IPS-18c (cell line): ENCODE results near the gene MUSK.

Experiments used
- H3K4me3 ChIP-seq: 2 replicates; pipeline ENCODE4 v1.7.0; 2013; ENCODE audit warnings: low read depth, mild to moderate bottlenecking, low read length, moderate library complexity; ENCODE audit not compliant: insufficient read depth
- H3K9me3 ChIP-seq: one replicate; pipeline ENCODE4 v1.6.1; 2013; ENCODE audit warnings: mild to moderate bottlenecking, low read length, moderate library complexity; ENCODE audit not compliant: control insufficient read depth, insufficient read depth

Gene MUSK

DNA sequence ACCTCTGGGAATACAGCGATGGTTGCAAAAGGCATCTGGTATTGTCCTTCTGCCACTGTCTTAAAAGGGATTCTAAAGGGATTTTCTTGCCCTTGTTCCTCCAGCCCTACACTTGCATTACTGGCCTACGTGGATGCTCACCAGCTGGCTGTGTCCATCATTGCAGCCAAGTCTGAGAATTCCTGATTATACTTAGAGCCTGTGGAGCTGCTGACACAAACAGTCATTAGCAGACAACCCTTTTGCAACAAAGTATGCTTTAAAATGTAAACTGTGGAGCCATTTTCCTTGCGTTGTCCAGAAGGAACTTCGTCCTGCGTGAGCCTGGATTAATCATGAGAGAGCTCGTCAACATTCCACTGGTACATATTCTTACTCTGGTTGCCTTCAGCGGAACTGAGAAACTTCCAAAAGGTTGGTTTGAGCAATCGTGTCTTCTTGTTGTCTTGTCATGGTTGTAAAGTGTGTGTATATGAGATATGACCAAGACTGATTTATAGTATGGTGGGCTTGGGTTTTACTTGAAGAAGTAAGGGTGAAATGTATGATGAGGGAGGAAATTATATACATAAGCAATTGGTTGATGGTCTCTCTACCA, at the start of gene MUSK:
Gene MUSK, plus strand, starts transcription at position 222 of the 598 bp plus-strand sequence. Its CDS starts 114 bp downstream, at position 336.
- no peak within 1 kb of the TSS for H3K4me3 ChIP-seq
- no peaks in the 10 kb centered on the region for H3K9me3 ChIP-seq

DNA sequence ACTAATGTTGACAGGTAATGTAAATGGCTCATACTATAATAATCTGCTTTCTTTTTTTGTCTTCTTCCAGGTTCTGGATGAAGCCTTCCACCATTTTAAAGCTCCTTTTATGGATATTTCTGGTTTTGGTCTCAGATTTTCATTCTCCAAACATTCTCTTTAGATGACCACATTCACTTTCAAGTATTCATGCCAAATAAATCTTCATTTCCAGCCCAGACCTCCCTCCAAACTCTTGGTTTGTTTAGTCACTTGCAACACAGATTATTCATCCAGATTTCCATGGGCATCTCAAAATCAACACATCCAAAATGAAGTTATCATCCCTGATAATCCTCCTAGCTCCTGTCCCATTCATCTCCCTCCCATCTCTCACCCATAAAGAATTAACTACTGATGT, 48.8 kb upstream of the MUSK start:
- no peak overlapping the region for H3K4me3 ChIP-seq
- H3K9me3 ChIP-seq, result no peaks in the 10 kb centered on the region

DNA sequence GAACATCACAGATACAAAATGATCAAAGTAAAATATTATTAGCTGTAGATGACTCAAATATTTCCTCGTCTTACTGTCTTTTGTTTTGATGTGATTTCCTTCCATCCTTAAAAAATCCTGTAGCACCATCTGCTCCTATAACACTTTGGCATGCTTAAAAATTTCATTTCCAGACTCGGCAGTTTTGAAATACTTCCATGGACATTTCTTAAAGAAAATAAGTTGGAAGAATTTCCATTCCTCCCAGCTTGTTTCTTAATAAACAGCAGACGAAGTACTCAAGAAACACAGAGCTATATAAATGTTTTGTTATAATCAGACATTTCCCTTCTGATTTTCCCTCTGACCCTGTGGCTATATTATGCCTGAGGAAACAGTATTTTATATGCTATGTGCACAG, 47.9 kb upstream of the MUSK start:
- no peaks in the 10 kb centered on the region for H3K9me3 ChIP-seq
- no peak overlapping the region for H3K4me3 ChIP-seq

DNA sequence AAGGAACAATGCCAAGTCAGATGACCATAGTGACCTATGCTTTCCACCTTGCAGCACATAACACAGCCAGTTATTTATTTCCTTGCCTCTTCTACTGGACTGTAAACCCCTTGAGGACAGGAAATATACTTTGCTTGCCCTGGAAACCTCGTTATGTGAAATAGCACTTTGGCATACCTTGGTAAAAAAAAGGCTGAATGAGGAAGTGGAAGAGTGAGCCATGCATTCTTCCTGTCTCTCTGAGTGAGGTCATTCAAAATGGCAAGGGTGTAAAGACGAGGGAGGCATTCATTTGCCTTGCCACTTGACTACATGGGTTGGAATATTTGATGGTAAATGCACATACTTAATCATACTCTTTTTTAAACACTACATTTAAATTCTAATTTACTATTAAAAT, 46.2 kb upstream of the MUSK start:
- no peak overlapping the region for H3K4me3 ChIP-seq
- H3K9me3 ChIP-seq, result no peaks in the 10 kb centered on the region

DNA sequence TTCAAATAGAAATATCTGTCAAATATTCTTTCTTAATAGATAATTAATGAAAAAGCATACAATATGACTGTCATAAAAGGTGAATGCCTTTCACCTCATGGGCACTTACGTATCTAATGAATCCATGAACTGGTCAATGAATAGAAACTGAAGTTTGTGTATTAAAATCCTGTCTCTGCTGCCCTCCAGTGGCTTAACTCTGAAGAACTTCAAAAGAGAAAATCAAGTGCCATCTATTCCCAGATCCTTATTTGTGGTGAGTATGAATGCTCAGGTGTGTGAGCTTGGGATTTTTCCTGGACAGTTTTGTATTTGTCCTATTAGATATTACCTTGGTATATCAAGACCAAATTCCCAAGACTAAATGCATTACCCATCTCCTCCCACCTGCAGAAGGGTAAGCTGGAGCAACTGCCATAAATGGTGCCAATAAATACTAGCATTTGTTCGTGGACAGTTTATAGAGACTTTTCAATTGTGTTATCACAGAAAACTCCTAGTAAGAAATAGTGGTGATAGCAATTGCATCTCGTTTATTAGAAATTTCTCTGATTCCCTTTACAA, 45.0 kb upstream of the MUSK start:
- Histone ChIP-seq H3K4me3 (no peak overlapping the region), H3K9me3 (no peaks in the 10 kb centered on the region)

DNA sequence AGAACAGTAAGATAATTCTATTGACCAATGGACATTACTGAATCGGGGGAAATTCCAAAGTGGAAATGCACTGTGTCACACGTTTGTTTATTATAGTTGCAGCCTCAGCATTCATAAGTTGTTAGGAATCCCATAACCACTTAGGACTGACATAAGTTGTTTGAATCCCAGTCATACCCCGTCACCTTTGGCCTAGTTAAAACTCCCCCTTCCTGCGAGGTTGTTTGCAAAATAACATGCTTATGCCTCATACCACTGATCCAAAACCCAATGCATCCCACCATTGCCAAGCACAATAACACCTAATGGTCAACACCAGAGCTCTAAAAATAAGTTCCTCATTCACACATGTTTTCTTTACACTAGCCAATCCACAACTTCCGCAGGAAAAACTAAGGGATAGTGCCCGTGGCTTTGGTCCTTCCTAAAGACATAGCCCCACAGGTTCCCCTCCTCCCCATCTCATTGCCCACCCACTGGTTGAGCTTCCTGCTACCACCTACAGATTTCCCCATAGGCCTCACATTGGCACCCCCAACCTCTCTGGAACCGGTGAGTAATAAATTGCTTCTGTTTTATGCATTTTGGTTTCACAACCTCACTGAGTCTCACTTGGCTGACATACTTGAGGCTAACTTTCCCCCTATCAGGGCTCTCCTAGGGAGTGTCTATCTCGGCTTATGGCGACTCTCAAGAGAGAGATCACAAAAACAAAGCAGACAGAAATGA, 42.3 kb upstream of the MUSK start:
- no peak overlapping the region for H3K4me3 ChIP-seq
- no peaks in the 10 kb centered on the region for H3K9me3 ChIP-seq

DNA sequence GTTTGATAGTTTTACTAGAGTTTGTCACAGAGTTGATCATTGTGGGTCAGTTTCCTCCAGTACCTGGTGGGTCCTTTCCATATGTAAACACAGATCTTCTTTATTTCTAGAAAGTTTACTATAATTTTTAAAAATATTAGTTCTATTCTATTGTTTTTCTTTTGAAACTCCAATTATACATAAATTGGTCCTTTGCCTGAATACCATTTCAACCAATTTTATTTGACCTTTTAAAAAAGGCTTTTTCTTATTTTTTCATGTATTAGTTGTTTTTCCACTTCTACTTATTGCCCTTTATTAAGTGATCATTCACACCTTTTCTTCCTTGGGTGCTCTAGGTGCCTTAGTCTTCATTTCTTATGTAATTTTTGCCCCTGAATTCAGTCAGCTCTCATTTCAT, 33.0 kb upstream of the MUSK start:
- Histone ChIP-seq H3K9me3 (no peaks in the 10 kb centered on the region), H3K4me3 (no peak overlapping the region)

DNA sequence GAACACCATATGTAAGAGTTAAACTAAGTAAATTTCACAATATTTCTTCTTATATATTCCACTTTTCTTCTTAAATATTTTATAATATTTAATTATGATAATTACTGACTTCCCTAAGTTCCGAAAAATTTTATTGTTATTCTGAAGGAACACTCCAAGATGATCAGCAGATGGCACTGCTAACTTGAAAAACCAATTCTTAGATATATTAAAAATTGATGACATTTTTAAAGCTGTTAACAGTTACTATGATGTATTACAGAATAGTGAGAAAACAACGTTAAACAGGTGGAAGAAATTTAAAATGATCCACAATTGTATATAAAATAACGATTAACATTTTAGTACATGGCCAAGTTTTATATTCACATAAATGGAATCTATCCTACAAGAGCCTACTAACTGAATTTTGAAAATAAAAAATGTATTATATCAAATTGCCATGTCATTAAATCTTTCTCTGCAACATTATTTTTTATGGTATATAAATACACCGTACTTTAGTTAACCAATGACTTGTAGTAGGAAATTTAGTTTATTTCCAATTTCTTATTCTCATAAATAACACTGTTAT, 30.1 kb upstream of the MUSK start:
- Histone ChIP-seq H3K9me3 (no peaks in the 10 kb centered on the region), H3K4me3 (no peak overlapping the region)

DNA sequence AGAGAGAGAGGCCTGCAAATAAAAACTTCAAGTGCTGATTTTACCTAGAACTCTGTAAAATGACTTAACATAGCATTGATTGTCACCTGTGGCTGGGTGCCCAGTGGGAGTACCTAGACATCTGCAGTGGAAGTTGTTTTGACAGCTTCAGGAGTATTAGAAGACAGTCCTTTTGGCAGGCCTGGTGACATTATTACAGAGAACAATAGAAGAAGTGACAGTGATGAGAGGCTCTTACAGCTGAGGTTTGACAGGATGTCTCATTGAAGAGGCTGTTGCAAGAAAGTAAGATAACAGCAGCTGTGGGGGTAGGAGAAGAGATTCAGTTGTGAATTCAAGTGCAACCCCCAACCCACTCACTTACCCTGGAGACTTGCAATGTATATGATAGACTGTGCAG, 27.9 kb upstream of the MUSK start:
- H3K4me3 ChIP-seq, result no peak overlapping the region
- no peaks in the 10 kb centered on the region for H3K9me3 ChIP-seq

DNA sequence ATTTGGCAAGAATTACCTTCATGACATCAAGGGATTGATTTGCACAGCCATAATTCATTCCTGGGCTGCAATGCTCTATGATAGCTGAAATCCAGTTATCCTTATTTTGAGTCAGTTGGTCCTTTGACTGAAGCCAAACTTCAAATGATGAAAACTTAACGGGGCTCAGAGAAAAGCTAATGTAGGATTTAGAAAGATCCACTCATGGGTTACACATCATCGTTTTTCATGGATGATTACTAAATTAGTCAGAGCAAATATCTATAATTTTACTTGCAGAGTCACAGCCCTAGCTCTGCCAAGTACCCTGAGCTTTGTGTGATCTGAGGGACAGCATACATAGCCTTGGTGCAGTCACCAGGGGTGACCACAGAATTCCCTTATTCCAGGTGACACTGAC, 27.3 kb upstream of the MUSK start:
- no peaks in the 10 kb centered on the region for H3K9me3 ChIP-seq
- H3K4me3 ChIP-seq, result no peak overlapping the region

DNA sequence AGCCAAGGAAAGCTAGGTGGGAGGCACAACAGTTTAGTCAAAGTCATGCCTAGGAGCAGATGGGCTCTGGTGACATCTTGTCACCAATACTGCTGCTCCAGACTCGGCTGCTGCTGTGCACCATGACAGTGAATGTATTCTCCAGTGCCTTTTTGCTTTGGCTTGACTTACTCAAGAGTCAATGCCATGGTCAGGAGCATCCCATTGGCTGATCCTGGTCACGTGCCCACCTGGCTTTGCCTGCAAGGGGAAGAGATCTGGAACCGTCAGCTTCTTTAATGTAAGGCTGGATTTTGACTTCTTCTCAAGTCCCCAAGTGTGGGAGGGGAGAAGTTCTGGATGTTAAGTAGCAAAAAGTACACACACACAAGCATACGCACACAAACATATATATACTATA, 19.9 kb upstream of the MUSK start:
- Histone ChIP-seq H3K9me3 (no peaks in the 10 kb centered on the region), H3K4me3 (no peak overlapping the region)

DNA sequence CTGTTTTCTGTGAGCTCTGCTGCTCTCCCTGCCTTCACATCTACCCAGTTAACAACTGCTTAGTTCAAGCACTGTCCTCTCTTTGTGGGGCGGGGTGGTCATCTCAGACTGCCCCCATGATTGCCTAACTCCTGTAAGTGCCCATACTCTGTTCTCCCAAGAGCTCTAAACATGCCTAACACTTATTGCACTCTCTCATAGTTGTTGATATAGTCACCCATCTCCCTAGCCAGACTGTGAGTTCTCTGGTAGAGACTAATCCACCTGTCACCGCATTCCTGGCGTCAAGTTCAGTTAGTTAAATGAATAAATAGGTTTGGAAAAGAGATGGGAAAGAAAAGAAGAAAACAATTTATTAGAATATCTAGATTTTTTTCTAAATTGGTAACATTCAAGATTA, 18.3 kb upstream of the MUSK start:
- no peak overlapping the region for H3K4me3 ChIP-seq
- no peaks in the 10 kb centered on the region for H3K9me3 ChIP-seq

DNA sequence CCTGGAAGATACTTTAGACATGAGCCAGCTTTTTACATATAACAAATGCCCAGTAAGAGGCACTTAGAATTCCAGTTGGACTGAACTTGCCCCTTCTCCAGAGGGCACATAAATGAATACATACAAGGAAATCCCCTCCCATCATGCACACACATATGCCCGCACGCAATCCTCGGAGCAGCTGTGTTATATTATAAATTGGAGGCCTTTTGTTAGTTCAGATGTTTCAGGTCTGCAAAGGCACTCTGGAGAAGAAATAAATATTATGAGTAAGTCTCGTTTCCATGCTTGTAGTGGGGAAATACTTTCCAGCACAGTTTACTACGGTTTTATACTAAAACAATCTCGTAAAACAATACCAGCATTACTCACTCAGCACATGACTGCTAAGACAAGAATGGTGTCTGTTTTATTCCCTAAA, 17.6 kb upstream of the MUSK start:
- Histone ChIP-seq H3K4me3 (no peak overlapping the region), H3K9me3 (no peaks in the 10 kb centered on the region)

DNA sequence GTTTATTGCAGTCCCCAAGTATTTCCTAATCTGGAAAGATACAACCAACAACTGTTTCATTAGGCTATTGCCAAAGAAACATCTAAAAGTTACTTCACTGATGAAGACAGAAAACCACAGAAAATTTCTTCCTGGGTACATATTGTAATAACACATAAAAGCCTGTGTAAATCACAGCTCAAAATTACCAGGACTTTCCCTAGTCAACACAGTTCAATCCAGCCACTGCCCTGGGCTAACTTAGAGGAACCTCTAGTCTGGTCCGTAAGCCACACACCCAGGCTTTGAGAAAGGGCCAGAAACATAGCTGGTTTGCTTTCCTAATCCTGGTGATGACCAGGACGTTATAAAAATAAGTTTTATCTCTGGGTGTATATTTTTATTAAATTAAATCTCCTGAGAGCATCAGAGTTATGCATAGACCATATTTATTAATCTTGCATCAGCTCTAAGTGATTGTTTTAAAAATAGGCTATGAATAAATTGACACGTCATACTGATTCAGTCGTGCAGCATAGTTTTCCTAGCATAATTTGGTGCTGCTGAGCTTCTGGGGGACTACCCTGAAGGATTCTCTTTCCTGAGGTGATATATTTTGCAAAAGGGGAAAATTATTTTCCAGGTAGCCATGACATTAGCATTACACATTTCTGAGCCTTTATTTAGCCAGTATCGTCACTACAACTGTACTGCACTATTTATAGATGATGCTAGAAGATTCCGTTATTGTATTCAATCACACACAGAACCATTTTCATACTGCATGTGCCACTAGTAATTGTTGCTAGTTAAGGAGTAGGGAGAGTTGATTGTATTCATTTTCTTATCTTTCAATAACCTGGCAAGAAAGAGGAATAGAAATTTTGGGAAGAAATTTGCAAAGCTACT, 12.6 kb upstream of the MUSK start:
- no peaks in the 10 kb centered on the region for H3K9me3 ChIP-seq

DNA sequence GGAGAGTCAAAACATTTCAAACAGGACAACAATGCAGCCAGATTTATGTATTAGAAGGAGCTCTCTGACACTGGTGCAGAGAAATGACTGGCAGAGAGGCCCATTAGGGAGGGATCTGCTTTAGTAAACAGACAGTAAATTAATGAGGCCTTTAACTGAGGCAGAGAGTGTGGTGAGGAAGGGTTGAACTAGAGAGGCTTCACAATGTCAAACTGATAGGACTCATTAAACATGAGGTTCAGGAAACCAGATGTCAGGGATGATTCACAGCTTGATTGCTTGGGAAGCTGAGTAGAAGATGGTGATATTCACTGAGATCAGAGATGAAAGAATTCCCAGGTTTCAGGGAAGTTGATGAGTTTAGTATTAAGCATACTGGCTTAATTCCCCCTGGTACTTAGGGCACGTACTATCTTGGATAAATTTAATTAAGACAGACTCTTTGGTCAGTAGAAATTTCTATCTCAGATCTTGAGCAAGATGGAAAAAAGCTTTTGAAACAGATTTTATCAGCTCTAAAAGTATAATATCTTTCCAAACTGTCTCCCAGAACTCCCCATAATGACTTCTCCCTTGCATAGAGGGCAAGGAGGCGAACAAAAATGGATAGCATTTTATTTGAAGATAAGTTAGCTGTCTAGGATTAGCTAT, 8.6 kb upstream of the MUSK start:
- Histone ChIP-seq H3K9me3 (no peaks in the 10 kb centered on the region), H3K4me3 (no peak overlapping the region)

More for the DNA sequence above, 12.6 kb upstream of the MUSK start:
- no peak overlapping the region for H3K4me3 ChIP-seq

DNA sequence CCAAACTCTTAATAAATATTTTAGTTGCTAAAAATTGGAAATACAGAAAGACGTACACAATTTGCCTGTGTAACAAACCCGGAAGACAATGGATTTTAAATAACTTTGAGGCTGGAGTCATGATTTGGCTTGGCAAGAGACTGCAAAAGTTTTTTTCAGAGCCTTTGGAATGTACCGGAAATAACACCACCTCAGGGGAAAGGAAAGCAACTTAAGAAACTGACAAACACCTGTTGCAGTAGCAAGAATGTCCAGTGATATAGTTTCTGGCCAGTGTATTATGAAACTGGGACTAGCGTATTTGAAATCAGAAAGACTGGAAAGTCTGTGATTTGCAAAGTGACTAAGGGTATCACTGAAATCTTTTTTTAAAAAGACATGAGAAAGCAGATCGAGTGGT, 842 bp downstream of the MUSK start:
- H3K4me3 ChIP-seq, result no peak overlapping the region

DNA sequence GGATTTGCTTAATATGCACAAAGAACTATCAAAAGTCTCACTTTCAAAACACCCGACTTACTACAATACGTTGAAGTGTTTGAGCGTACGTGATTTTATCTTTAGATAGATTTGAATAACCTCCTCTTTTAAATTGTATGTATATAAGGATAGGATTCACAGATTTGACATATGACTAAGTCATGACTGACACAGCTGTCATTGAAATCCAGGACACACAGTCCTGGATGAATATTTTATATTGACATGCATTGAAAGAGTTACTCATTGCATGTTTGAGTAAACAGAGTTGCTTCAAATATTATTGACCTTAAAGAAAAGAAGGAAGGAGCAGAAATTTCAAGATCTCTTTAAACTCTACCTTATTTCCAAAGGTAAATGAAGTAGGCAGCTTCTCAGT, 3.3 kb downstream of the MUSK start:
- Histone ChIP-seq H3K9me3 (no peaks in the 10 kb centered on the region), H3K4me3 (no peak overlapping the region)

More for the DNA sequence above, 842 bp downstream of the MUSK start:
- H3K9me3 ChIP-seq, result no peaks in the 10 kb centered on the region
